Limb (tissue), 2 donors: ENCODE data around the gene EIF3J.
A peak's percentile ranks its signal among the peaks of the same experiment; 100 is the strongest.
"Not testable (repeated sequence)": the region's sequence is repeated elsewhere in the genome, so short reads cannot be mapped to it uniquely, and the experiment has no call there.

Experiments used
- DNase-seq, 2 donors: peaks; one replicate each; pipeline ENCODE4 v3.0.0-alpha.2; 2016; ENCODE audit errors: extremely low spot score in 2 of 2

EIF3J gene

GRCh38 chr15:44536962-44537734 is at the start of gene EIF3J:
Gene EIF3J (plus strand): TSS chr15:44537147. CDS start chr15:44537195, 48 bp downstream.
- peak; percentile 96 to 97 for DNase-seq

- DNase-seq = no peak
These were observed 47.5 kb upstream of the EIF3J start for GRCh38 chr15:44489464-44489863.

GRCh38 chr15:44490622-44491021 is 46.3 kb upstream of the EIF3J start:
- DNase-seq = no peak

- DNase-seq = no peak
These were observed 44.9 kb upstream of the EIF3J start for GRCh38 chr15:44492040-44492439.

- DNase-seq = no peak
These were observed 44.3 kb upstream of the EIF3J start for GRCh38 chr15:44492672-44493071.

GRCh38 chr15:44495562-44495961 is 41.4 kb upstream of the EIF3J start:
- no peak for DNase-seq

- no peak for DNase-seq
These were observed 36.4 kb upstream of the EIF3J start for GRCh38 chr15:44500555-44500954.

GRCh38 chr15:44501768-44502366 is 35.1 kb upstream of the EIF3J start:
- peak in 1 of 2 donors; percentile 40 for DNase-seq

GRCh38 chr15:44516436-44516835 is 20.5 kb upstream of the EIF3J start:
- DNase-seq = no peak

- DNase-seq = no peak
These were observed 17.4 kb upstream of the EIF3J start for GRCh38 chr15:44519537-44519936.

GRCh38 chr15:44525018-44525417 is 11.9 kb upstream of the EIF3J start:
- no peak for DNase-seq

- DNase-seq = no peak
These were observed 9.7 kb upstream of the EIF3J start for GRCh38 chr15:44527241-44527640.

- no peak for DNase-seq
These were observed 6.9 kb upstream of the EIF3J start for GRCh38 chr15:44529864-44530604.

GRCh38 chr15:44530653-44531052 is 6.3 kb upstream of the EIF3J start:
- DNase-seq = no peak

- not testable (repeated sequence) for DNase-seq
These were observed 4.7 kb upstream of the EIF3J start for GRCh38 chr15:44532275-44532674.

- DNase-seq = no peak
These were observed 4.3 kb upstream of the EIF3J start for GRCh38 chr15:44532689-44533088.

GRCh38 chr15:44535092-44535491 is 1.9 kb upstream of the EIF3J start:
- DNase-seq = no peak

GRCh38 chr15:44535523-44536301 is 1.2 kb upstream of the EIF3J start:
- DNase-seq = peak in 1 of 2 donors; percentile 49

- no peak for DNase-seq
These were observed 515 bp upstream of the EIF3J start for GRCh38 chr15:44536302-44536961.

GRCh38 chr15:44537735-44538240 is 841 bp downstream of the EIF3J start:
- DNase-seq = no peak
